GM12892 (cell line): ENCODE measurements around the gene PRPF18. TPM values are rescaled to one million over a fixed set of nuclear protein-coding genes. Genes with fewer than 3 reads are reported as not detected.
"Not testable (repeated sequence)": the region's sequence is repeated elsewhere in the genome, so short reads cannot be mapped to it uniquely, and the experiment has no call there.

Experiments used
- DNase-seq: peaks from one replicate; pipeline ENCODE4 v3.0.0; 2011; ENCODE audit not compliant: insufficient read length
- FAIRE-seq: peaks from 2 replicates; lab custom pipeline; 2011; peaks lifted over from hg19 to GRCh38; lab: Jason Lieb, UNC
- POLR2A ChIP-seq: IDR thresholded peaks from 2 replicates; pipeline ENCODE4 v1.6.1; 2011; ENCODE audit warnings: low read depth, low read length, control low read depth
- POLR2AphosphoS5 ChIP-seq: IDR thresholded peaks from 2 replicates; pipeline ENCODE4 v1.6.1; 2011; ENCODE audit warnings: low read depth, low read length, control low read depth
- TAF1 ChIP-seq: IDR thresholded peaks from 2 replicates; pipeline ENCODE4 v1.6.1; 2011; ENCODE audit warnings: low read depth, mild to moderate bottlenecking, control low read depth, low read length, borderline replicate concordance
- polyA plus RNA-seq: library from polyadenylated mRNA; unstranded; fragments of >200 nt; gene quantifications from one replicate; pipeline ENCODE4 v1.2.1, GENCODE V29; 2012; ENCODE audit warnings: missing spikeins, inconsistent platforms; ENCODE audit not compliant: missing spikeins

Gene PRPF18
- 27.7 TPM for polyA plus RNA-seq

DNA sequence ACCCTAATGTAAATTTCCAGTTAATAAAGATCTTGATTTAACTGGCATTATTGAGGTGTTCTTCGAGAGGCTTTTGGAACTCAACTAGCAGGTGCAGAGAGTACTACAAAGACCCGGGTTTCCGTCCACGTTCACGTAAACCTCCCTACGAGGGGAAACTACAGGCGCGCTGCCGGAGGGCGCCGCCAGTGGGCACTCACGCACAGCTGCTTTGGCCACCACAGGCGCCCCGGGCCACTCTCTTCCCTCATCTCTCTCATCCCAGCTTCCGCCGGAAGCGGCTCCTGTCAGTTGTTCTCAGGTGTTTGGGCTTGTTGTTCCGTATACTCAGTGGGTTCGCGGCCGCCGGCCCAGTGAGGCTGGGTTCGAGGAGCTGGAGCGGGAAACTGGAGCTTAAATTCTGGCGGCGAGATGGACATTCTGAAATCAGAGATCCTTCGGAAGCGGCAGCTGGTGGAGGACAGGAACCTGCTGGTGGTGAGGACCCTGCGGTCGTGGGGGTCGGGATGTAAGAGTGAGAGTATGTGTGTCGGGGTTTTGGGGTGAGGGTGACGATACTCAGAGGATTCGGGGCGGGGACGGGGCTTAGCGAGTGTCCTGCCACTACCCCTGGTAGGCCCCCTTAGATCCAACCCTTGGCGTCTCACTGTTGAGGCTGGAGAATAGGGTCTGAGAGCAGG is at the start of gene PRPF18:
Gene PRPF18, plus strand, starts transcription at position 290 of the 680 bp plus-strand sequence. Its CDS starts 122 bp downstream, at position 412.
- FAIRE-seq (peak; percentile 97), DNase-seq (peak; percentile 92)

DNA sequence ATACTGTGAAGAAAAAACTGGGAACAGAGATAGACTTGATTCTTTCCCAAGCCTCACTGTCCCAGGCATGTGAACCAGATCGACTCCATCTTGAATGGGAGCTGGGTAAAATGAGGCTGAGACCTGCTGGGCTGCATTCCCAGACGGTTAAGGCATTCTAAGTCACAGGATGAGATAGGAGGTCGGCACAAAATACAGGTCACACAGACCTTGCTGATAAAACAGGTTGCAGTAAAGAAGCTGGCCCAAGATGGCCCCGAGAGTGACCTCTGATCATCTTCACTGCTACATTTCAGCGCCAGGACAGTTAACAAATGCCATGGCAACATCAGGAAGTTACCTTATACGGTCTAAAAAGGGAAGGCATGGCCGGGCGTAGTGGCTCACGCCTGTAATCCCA is 48.8 kb upstream of the PRPF18 start:
- not testable (repeated sequence) for DNase-seq, FAIRE-seq

More for the DNA sequence above, at the start of gene PRPF18:
- TF ChIP-seq POLR2AphosphoS5 = peak; percentile 75
- TF ChIP-seq POLR2A = peak; percentile 89
- peak; percentile 72 for TF ChIP-seq TAF1

GRCh38 chr10:13542533-13542932 is 44.2 kb upstream of the PRPF18 start:
- TF ChIP-seq POLR2A = no peak
- no peak for DNase-seq
- FAIRE-seq = no peak

DNA sequence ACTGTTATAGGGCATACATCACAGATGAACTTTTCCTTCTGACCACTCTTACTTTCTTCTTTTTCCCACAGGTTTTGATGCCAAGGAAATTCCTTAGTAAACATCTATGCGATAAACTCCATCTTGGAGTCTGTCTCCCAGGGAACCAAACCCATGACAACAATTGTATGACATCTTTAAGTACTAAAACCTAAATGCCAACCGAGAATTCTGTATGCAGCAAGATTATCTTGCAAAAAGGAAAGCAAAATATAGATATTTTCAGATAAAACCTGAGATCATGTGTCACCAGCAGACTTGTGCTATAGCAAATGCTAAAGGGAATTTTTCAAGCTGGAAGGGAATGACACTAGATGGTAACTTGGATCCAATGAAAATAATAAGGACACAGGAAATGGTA is 36.0 kb upstream of the PRPF18 start:
- DNase-seq (no peak), FAIRE-seq (no peak)
- TF ChIP-seq TAF1 = no peak
- no peak for TF ChIP-seq POLR2A
- no peak for TF ChIP-seq POLR2AphosphoS5

DNA sequence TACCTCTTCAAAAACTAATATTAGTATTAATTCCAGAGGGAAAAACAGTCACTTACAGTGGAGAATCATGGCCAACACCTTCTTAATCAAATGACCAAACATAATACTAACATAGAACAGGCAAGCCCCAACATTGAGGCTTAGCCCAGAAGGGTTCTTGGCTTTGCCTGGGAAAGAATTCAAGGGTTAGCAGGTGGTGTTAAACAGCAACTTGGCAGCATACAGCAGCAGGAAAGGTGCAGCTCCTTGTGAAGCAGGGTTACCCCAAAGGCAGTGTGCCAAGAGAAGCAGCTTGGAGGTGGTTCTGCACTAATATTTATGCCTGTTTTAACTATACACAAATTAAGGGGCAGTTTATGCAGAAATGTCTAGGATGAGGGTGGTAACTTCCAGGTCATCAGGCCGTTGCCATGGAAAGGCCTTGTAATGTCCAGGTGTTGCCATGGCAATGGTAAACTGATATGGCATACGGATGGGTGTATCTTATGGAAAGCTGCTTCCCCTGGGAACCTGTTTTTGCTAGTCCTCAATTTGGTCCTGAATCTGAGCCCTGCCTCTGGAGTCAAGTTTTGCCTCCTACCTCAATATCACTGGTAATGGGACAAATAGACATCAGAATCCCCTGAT is 30.8 kb upstream of the PRPF18 start:
- FAIRE-seq = no peak
- no peak for DNase-seq
- no peak for TF ChIP-seq POLR2A
- TF ChIP-seq POLR2AphosphoS5 = no peak
- TF ChIP-seq TAF1 = no peak

GRCh38 chr10:13559124-13559700 is 27.6 kb upstream of the PRPF18 start:
- no peak for FAIRE-seq
- TF ChIP-seq POLR2A = no peak
- no peak for TF ChIP-seq TAF1
- TF ChIP-seq POLR2AphosphoS5 = no peak
- DNase-seq = no peak

DNA sequence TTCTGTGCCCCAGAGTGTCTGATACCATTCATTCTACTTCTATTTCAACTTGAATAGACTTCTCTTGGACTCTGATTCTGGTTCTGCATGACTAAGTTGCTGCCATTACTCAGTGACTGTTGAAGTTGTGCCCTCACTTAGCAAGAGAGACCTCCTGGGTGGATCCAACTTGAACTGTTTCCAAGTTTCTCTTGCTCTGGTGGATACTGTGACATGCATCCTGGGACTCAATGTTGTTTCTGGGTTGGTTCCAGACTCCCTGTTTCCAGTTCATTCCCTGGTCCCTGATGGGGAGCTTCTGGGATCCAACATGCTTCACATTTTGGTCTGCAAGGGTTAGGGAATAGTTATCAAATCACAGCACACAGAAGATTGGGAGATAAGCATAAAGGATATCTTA is 26.2 kb upstream of the PRPF18 start:
- no peak for TF ChIP-seq POLR2AphosphoS5
- no peak for FAIRE-seq

DNA sequence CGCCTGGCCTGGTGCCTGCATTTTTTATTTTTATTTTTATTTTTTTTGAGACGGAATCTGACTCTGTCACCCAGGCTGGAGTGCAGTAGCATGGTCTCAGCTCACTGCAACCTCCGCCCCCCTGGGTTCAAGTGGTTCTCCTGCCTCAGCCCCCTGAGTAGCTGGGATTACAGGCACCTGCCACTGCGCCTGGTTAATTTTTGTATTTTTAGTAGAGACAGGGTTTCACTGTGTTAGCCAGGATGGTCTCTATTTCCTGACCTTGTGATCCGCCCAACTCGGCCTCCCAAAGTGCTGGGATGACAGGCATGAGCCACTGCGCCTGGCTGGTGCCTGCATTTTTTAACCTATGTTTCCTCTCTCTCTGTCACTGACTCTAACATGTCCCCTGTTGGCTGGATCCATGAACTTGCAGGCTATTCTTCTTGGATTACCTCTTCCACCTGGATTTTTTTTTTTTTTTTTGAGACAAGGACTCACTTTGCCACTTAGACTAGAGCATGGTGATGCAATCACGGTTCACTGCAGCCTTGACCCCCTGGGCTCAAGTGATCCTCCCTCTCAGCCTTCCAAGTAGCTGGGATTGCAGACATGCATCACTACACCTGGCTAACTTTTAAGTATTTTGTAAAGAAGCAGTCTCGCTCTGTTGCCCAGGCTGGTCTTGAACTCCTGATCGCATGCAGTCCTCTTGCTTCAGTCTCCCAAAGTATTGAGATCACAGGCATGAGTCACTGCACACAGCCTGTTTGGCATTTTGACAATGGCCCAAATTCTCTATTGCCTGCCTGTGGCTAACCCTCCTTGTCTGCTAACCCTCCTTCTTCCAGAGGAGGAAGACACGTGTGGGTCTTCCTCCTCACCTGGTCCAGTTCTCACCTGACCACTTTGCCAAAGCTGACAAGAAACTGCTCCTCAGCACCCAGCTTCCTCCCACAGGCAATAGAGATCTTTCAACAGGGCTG is 23.0 kb upstream of the PRPF18 start:
- DNase-seq = no peak
- TF ChIP-seq POLR2A (no peak), POLR2AphosphoS5 (no peak), TAF1 (no peak)
- no peak for FAIRE-seq

More for the DNA sequence above, 26.2 kb upstream of the PRPF18 start:
- no peak for DNase-seq

GRCh38 chr10:13564576-13564975 is 22.2 kb upstream of the PRPF18 start:
- FAIRE-seq = no peak
- no peak for DNase-seq
- no peak for TF ChIP-seq POLR2AphosphoS5
- no peak for TF ChIP-seq POLR2A
- no peak for TF ChIP-seq TAF1

GRCh38 chr10:13567030-13567429 is 19.7 kb upstream of the PRPF18 start:
- TF ChIP-seq POLR2AphosphoS5 = no peak
- TF ChIP-seq TAF1 = no peak
- TF ChIP-seq POLR2A = no peak
- FAIRE-seq (no peak), DNase-seq (no peak)

DNA sequence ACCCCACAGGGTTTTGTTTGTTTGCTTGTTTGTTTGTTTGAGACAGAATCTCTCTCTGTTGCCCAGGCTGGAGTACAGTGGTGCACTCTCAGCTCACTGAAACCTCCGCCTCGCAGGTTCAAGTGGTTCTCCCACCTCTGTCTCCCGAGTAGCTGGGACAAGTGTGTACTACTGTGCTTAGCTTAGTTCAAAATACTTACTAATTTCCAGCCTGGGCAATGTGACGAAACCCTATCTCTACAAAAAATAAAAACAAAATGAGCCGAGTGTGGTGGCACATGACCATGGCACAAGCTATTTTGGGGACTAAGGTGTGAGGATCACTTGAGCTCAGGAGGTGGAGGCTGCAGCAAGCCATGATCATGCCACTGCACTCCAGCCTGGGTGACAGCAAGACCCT is 15.2 kb upstream of the PRPF18 start:
- FAIRE-seq (no peak), DNase-seq (no peak)
- TF ChIP-seq POLR2AphosphoS5 (no peak), POLR2A (no peak), TAF1 (no peak)

GRCh38 chr10:13573960-13574359 is 12.8 kb upstream of the PRPF18 start:
- no peak for FAIRE-seq
- no peak for DNase-seq
- TF ChIP-seq POLR2AphosphoS5 (no peak), POLR2A (no peak), TAF1 (no peak)
